Activated B cell treated with CpG ODN at 0.5 μM for 24 hours (primary cell): ENCODE data around the gene DDX39B. TPM values are rescaled to one million over a fixed set of nuclear protein-coding genes. Genes with fewer than 3 reads are reported as not detected.
A peak's percentile ranks its signal among the peaks of the same experiment; 100 is the strongest.

Experiments used
- ATAC-seq: fragments of 200-7000 bp; cut with Tn5 transposase; one replicate; pipeline ENCODE4 v1.10.0; 2021; ENCODE audit warnings: low read depth, mild to moderate bottlenecking, moderate library complexity
- CTCF ChIA-PET: fragments of 350-600 bp; sonication (Branson Sonifier 250); formaldehyde crosslinking; loops from one replicate; lab custom pipeline; 2021; ENCODE audit warnings: antibody characterized with exemption; lab: Charles Lee
- POLR2A ChIA-PET: fragments of 350-600 bp; sonication (Branson Sonifier 250); formaldehyde crosslinking; loops from one replicate; lab custom pipeline; 2021; ENCODE audit warnings: antibody characterized with exemption; lab: Charles Lee
- DNase-seq: peaks from one replicate; pipeline ENCODE4 v3.0.0; 2022
- H3K27ac Mint-ChIP-seq: one replicate; pipeline ENCODE4 v1.8.0; 2020; ENCODE audit warnings: mixed read lengths
- H3K27me3 Mint-ChIP-seq: one replicate; pipeline ENCODE4 v1.8.0; 2021; ENCODE audit warnings: mixed read lengths
- H3K36me3 Mint-ChIP-seq: one replicate; pipeline ENCODE4 v1.8.0; 2021; ENCODE audit warnings: low read depth, mixed read lengths
- H3K4me1 Mint-ChIP-seq: one replicate; pipeline ENCODE4 v1.8.0; 2021; ENCODE audit warnings: mixed read lengths
- H3K4me3 Mint-ChIP-seq: one replicate; pipeline ENCODE4 v1.8.0; 2020; ENCODE audit warnings: mild to moderate bottlenecking, mixed read lengths
- H3K9me3 Mint-ChIP-seq: one replicate; pipeline ENCODE4 v1.8.0; 2020; ENCODE audit warnings: mixed read lengths
- intact Hi-C: fragments of 100-400 bp; cut with micrococcal nuclease; formaldehyde crosslinking; loops from one replicate; pipeline ENCODE4 v1.15.1; 2024
- total RNA-seq: library from RNA; stranded (reverse); gene quantifications from 2 replicates; pipeline ENCODE4 v1.2.3, GENCODE V29; 2022
- TF ChIP-seq, protein P1 (sequence below): fragments of 200-600 bp; IDR thresholded peaks from one replicate; pipeline ENCODE4 v1.8.0; 2022; ENCODE audit warnings: antibody characterized with exemption, mild to moderate bottlenecking

The DDX39B gene
- total RNA-seq, 1 donor from 2014 or later, result 484 TPM

DNA sequence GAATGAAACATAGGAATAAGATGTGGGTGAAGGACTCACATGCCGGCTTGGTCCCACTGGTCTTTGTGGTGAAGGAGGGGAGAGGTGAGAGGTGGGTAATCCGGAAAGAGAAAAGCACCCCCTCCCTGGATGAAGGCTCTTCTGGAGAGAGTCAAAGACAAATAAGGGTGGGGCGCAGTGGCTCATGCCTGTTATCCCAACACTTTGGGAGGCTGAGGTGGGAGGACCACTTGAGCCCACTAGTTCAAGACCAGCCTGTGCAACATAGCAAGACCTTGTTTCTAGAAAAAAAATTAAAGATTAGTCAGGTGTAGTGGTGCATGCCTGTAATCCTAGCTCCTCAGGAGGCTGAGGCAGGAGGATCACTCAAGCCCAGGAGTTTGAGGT lies 37.3 kb upstream of the DDX39B start:
- no peak for DNase-seq
- no peak for ATAC-seq
- ChIA-PET CTCF (interaction anchor here (2.2 to 25.7 kb wide), 3 partner anchors 11 to 26 kb away, joined by 12 to 611 read pairs (median 577); partner anchors contain the start of genes ATP6V1G2, DDX39B, NCR3 and NFKBIL1), POLR2A (interaction anchor here (12.8 to 26.0 kb wide), 4 partner anchors 2 to 27 kb away, joined by 234 to 1155 read pairs (median 868); partner anchors contain the start of genes LST1, LTA, LTB and NCR3)
- peaks cover 57% of the 10 kb centered on the region for H3K36me3 Mint-ChIP-seq
- intact Hi-C loops, result no loop called here
- TF ChIP-seq, protein P1, sequence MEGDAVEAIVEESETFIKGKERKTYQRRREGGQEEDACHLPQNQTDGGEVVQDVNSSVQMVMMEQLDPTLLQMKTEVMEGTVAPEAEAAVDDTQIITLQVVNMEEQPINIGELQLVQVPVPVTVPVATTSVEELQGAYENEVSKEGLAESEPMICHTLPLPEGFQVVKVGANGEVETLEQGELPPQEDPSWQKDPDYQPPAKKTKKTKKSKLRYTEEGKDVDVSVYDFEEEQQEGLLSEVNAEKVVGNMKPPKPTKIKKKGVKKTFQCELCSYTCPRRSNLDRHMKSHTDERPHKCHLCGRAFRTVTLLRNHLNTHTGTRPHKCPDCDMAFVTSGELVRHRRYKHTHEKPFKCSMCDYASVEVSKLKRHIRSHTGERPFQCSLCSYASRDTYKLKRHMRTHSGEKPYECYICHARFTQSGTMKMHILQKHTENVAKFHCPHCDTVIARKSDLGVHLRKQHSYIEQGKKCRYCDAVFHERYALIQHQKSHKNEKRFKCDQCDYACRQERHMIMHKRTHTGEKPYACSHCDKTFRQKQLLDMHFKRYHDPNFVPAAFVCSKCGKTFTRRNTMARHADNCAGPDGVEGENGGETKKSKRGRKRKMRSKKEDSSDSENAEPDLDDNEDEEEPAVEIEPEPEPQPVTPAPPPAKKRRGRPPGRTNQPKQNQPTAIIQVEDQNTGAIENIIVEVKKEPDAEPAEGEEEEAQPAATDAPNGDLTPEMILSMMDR, result no peak
- no peaks in the 10 kb centered on the region for H3K27me3 Mint-ChIP-seq
- peak overlapping the region; percentile 78 for H3K4me3 Mint-ChIP-seq
- H3K9me3 Mint-ChIP-seq, result no peaks in the 10 kb centered on the region
- H3K27ac Mint-ChIP-seq, result peak overlapping the region; percentile 94
- H3K4me1 Mint-ChIP-seq, result peaks cover 83% of the 10 kb centered on the region

DNA sequence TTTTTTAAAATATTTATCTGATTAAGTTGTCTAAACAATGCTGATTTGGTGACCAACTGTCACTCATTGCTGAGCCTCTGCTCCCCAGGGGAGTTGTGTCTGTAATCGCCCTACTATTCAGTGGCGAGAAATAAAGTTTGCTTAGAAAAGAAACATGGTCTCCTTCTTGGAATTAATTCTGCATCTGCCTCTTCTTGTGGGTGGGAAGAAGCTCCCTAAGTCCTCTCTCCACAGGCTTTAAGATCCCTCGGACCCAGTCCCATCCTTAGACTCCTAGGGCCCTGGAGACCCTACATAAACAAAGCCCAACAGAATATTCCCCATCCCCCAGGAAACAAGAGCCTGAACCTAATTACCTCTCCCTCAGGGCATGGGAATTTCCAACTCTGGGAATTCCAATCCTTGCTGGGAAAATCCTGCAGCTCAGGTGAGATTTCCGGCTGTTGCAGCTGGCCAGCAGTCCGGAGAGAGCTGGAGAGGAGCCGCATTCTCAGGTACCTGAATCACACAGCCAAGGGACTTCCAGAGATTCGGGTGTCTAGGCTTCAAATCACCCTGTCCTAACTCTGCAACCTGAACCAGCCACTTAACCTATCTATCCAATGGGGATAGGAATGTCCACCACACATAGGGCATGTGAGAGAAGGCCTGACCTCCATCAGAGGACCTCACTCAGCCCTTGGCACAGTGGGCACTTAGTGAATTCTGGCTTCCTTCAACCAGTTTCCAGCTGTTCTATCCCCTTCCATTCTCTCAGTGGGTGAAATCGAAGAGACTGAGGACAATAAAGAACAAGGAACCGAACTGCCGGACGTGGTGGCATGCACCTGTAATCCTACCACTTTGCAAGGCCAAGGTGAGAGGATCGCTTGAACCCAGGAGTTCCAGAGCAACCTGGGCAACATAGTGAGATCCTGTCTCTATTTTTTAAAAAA lies 36.6 kb upstream of the DDX39B start:
- H3K27ac Mint-ChIP-seq, result peak overlapping the region; percentile 94
- H3K36me3 Mint-ChIP-seq, result peaks cover 63% of the 10 kb centered on the region
- ATAC-seq (no peak), DNase-seq (no peak)
- CTCF ChIA-PET, result interaction anchor here (0.7 to 25.7 kb wide), 4 partner anchors 10 to 252 kb away, joined by 4 to 611 read pairs (median 294); partner anchors contain the start of genes ATP6V1G2, DDX39B, NCR3 and NFKBIL1
- H3K9me3 Mint-ChIP-seq, result no peaks in the 10 kb centered on the region
- no peaks in the 10 kb centered on the region for H3K27me3 Mint-ChIP-seq
- intact Hi-C loops, result no loop called here
- POLR2A ChIA-PET, result interaction anchor here (12.8 to 26.0 kb wide), 4 partner anchors 2 to 26 kb away, joined by 234 to 1155 read pairs (median 868); partner anchors contain the start of genes LST1, LTA, LTB and NCR3
- H3K4me1 Mint-ChIP-seq, result peaks cover 83% of the 10 kb centered on the region
- TF ChIP-seq, protein P1, result no peak
- peak overlapping the region; percentile 78 for H3K4me3 Mint-ChIP-seq

DNA sequence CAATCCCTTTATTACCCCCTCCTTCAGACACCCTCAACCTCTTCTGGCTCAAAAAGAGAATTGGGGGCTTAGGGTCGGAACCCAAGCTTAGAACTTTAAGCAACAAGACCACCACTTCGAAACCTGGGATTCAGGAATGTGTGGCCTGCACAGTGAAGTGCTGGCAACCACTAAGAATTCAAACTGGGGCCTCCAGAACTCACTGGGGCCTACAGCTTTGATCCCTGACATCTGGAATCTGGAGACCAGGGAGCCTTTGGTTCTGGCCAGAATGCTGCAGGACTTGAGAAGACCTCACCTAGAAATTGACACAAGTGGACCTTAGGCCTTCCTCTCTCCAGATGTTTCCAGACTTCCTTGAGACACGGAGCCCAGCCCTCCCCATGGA lies 35.8 kb upstream of the DDX39B start:
- Mint-ChIP-seq H3K4me3 (peak overlapping the region; percentile 98), H3K36me3 (peaks cover 71% of the 10 kb centered on the region), H3K27me3 (no peaks in the 10 kb centered on the region), H3K27ac (peak overlapping the region; percentile 99), H3K9me3 (no peaks in the 10 kb centered on the region), H3K4me1 (peaks cover 85% of the 10 kb centered on the region)
- intact Hi-C loops, result no loop called here
- no peak for ATAC-seq
- CTCF ChIA-PET, result interaction anchor here (0.7 to 25.7 kb wide), 4 partner anchors 9 to 252 kb away, joined by 4 to 611 read pairs (median 294); partner anchors contain the start of genes ATP6V1G2, DDX39B, NCR3 and NFKBIL1
- TF ChIP-seq, protein P1, result no peak
- POLR2A ChIA-PET, result interaction anchor here (0.6 to 26.0 kb wide), 8 partner anchors 1 to 272 kb away, joined by 3 to 1155 read pairs (median 129); partner anchors contain the start of genes ATP6V1G2, BAG6, LST1 and LTA
- DNase-seq, result no peak

DNA sequence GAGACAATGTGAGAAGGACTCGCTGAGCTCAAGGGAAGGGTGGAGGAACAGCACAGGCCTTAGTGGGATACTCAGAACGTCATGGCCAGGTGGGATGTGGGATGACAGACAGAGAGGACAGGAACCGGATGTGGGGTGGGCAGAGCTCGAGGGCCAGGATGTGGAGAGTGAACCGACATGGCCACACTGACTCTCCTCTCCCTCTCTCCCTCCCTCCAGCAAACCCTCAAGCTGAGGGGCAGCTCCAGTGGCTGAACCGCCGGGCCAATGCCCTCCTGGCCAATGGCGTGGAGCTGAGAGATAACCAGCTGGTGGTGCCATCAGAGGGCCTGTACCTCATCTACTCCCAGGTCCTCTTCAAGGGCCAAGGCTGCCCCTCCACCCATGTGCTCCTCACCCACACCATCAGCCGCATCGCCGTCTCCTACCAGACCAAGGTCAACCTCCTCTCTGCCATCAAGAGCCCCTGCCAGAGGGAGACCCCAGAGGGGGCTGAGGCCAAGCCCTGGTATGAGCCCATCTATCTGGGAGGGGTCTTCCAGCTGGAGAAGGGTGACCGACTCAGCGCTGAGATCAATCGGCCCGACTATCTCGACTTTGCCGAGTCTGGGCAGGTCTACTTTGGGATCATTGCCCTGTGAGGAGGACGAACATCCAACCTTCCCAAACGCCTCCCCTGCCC lies 35.2 kb upstream of the DDX39B start:
- CTCF ChIA-PET, result interaction anchor here (2.5 to 25.7 kb wide), 4 partner anchors 7 to 24 kb away, joined by 11 to 611 read pairs (median 305); partner anchors contain the start of genes ATP6V1G2, DDX39B, LST1 and LTB
- peaks cover 85% of the 10 kb centered on the region for H3K4me1 Mint-ChIP-seq
- peak overlapping the region; percentile 99 for H3K27ac Mint-ChIP-seq
- TF ChIP-seq, protein P1, result no peak
- peak overlapping the region; percentile 98 for H3K4me3 Mint-ChIP-seq
- no peak for DNase-seq
- peaks cover 74% of the 10 kb centered on the region for H3K36me3 Mint-ChIP-seq
- POLR2A ChIA-PET, result interaction anchor here (0.6 to 26.0 kb wide), 12 partner anchors 0 to 697 kb away, joined by 3 to 1155 read pairs (median 20); partner anchors contain the start of genes ATP6V1G2, BAG6, DDX39B and LST1
- no peaks in the 10 kb centered on the region for H3K27me3 Mint-ChIP-seq
- intact Hi-C loops, result loop anchor here (1.0 kb wide), 1 partner anchor 9 kb away; the partner anchor contains the start of gene LST1
- ATAC-seq, result no peak
- H3K9me3 Mint-ChIP-seq, result no peaks in the 10 kb centered on the region
